AG04449 (cell line): Measurements from ENCODE around the gene ZFP82.

Experiments
- CTCF ChIA-PET: fragments of 350-600 bp; formaldehyde crosslinking; extraction: SDS; loops from one replicate; lab custom pipeline; 2021; ENCODE audit warnings: antibody characterized with exemption; lab: Yijun Ruan, JAX
- POLR2A ChIA-PET: fragments of 400-600, 350-600 bp; formaldehyde crosslinking; extraction: SDS; loops from one replicate; lab custom pipeline; 2020; ENCODE audit warnings: antibody characterized with exemption, inconsistent platforms; lab: Yijun Ruan, JAX
- DNase-seq: peaks from one replicate; pipeline ENCODE4 v3.0.0-alpha.2; 2010; ENCODE audit warnings: low read depth, low spot score
- H3K4me3 ChIP-seq: 2 replicates; pipeline ENCODE4 v1.5.1; 2011; ENCODE audit warnings: low read depth, mild to moderate bottlenecking, control low read depth, low read length
- CTCF ChIP-seq: IDR thresholded peaks from one replicate; pipeline ENCODE4 v1.5.1; 2011; ENCODE audit warnings: mild to moderate bottlenecking, moderate library complexity, low read length, control low read depth, inconsistent platforms; ENCODE audit not compliant: insufficient read depth; ENCODE audit errors: missing control alignments

ZFP82 gene

GRCh38 chr19:36377541-36378178 lies 40.8 kb downstream of the ZFP82 start:
- H3K4me3 ChIP-seq = peak overlapping the region; percentile 93
- ChIA-PET CTCF (interaction anchor here (1.6 to 1.7 kb wide), 2 partner anchors 9 to 11 kb away, joined by 3 to 4 read pairs; no protein-coding TSS in a partner anchor), POLR2A (no interaction called here)
- no peak for DNase-seq
- TF ChIP-seq CTCF = no peak

DNA sequence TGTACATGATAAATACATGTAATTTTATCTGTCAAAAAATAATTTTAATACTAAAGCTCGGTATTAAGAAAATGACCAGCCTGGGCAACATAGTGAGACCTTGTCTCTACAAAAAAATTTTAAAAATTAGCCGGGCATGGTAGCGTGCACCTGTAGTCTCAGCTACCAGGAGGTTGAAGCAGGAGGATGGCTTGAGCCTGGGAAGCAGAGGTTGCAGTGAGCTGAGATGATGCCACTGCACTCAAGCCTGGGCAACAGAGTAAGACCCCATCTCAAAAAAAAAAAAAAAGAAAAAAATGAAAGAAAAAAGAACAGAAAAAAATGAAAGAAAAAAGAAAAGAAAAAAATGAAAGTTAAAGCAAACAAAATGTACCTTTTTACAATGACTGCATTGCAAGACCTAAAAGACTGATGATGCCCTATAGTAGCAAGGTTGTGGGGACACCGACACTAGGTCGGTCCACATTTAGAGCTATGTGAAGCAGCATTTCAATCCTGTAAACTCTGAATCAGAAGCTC lies 44.7 kb downstream of the ZFP82 start:
- CTCF ChIA-PET = no interaction called here
- H3K4me3 ChIP-seq = no peak overlapping the region
- DNase-seq = no peak
- POLR2A ChIA-PET = no interaction called here
- no peak for TF ChIP-seq CTCF

- ChIA-PET CTCF (no interaction called here), POLR2A (no interaction called here)
- H3K4me3 ChIP-seq = no peak overlapping the region
- TF ChIP-seq CTCF = no peak
- DNase-seq = no peak
Observed at GRCh38 chr19:36371886-36372285, 46.6 kb downstream of the ZFP82 start.

DNA sequence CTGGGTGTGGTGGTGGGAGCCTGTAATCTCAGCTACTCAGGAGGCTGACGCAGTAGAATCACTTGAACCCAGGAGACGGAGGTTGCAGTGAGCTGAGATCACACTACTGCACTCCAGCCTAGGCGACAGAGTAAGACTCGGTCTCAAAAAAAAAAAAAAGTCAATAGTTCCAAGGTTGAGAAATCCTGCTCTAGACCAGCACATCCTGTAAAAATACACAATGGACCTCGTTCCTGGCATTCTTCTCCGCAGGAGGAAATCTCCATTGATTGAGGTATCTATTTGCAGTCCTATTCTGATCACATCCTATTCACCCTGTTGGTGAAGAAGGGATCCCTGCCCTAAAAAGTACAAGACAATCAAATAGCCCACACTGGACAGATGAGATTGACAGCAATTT lies 54.6 kb downstream of the ZFP82 start:
- H3K4me3 ChIP-seq = no peak overlapping the region
- ChIA-PET POLR2A (no interaction called here), CTCF (no interaction called here)
- no peak for DNase-seq
- TF ChIP-seq CTCF = no peak
